ENCODE data around the gene IGFALS. TPM values are rescaled to one million over a fixed set of nuclear protein-coding genes. Genes with fewer than 3 reads are reported as not detected.

IGFALS gene
- total RNA-seq, 4 donors from 2014 or later, result 0.47 to 1.1 (median 0.67) TPM; not detected in 1

DNA sequence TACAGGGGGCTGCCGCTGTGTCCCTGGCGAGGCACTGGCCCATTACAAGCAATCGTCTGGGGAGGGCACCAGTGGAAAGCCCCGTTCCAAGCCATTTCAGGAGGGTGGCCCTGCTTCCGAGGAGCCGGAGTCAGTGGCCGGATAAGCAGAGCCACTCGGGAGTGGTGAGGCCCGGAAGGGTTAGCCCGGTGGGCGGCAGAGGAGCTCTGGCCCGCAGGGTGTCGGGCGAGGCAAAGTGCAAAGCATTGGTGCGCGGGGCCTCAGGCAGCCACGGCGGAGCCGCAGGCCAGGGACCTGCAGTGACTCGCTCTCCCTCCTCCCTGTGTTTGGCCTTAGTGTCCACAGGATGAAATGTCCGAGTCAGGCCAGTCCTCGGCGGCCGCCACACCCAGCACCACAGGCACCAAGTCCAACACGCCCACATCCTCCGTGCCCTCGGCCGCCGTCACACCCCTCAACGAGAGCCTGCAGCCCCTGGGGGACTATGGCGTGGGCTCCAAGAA, 46.8 kb downstream of the IGFALS start:
- Histone ChIP-seq H3K9me3 (no peaks in the 10 kb centered on the region), H3K27ac (no peak overlapping the region), H3K4me3 (no peak overlapping the region), H3K4me1 (no peaks in the 10 kb centered on the region), H3K27me3 (no peaks in the 10 kb centered on the region), H3K36me3 (peaks cover 0 to 98% of the 10 kb centered on the region in 2 donors)
- WGBS, 2 donors (ENCODE audit: low coverage in 1 of 2), result 73 to 80% methylated on average over 1 to 3 of the region's 31 CpGs
- TF ChIP-seq EP300 (IDR thresholded peaks at IDR 0.05) (no peak), POLR2A (IDR thresholded peaks at IDR 0.05) (no peak), POLR2AphosphoS5 (IDR thresholded peaks at IDR 0.05) (no peak)
- TF ChIP-seq, protein P1, sequence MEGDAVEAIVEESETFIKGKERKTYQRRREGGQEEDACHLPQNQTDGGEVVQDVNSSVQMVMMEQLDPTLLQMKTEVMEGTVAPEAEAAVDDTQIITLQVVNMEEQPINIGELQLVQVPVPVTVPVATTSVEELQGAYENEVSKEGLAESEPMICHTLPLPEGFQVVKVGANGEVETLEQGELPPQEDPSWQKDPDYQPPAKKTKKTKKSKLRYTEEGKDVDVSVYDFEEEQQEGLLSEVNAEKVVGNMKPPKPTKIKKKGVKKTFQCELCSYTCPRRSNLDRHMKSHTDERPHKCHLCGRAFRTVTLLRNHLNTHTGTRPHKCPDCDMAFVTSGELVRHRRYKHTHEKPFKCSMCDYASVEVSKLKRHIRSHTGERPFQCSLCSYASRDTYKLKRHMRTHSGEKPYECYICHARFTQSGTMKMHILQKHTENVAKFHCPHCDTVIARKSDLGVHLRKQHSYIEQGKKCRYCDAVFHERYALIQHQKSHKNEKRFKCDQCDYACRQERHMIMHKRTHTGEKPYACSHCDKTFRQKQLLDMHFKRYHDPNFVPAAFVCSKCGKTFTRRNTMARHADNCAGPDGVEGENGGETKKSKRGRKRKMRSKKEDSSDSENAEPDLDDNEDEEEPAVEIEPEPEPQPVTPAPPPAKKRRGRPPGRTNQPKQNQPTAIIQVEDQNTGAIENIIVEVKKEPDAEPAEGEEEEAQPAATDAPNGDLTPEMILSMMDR (IDR thresholded peaks at IDR 0.05), result no peak
- ATAC-seq, result no peak

GRCh38 chr16:1745900-1746692, 47.4 kb downstream of the IGFALS start:
- ATAC-seq, result no peak
- Histone ChIP-seq H3K4me3 (no peak overlapping the region), H3K27me3 (no peaks in the 10 kb centered on the region), H3K36me3 (peaks cover 0 to 98% of the 10 kb centered on the region in 2 donors), H3K27ac (no peak overlapping the region), H3K4me1 (no peaks in the 10 kb centered on the region), H3K9me3 (no peaks in the 10 kb centered on the region)
- 91 to 100% methylated on average over 1 to 6 of the region's 29 CpGs for WGBS, 2 donors (ENCODE audit: low coverage in 1 of 2)
- TF ChIP-seq POLR2A (IDR thresholded peaks at IDR 0.05), result no peak
- TF ChIP-seq, protein P1 (IDR thresholded peaks at IDR 0.05), result no peak
- TF ChIP-seq EP300 (IDR thresholded peaks at IDR 0.05), result no peak
- no peak for TF ChIP-seq POLR2AphosphoS5 (IDR thresholded peaks at IDR 0.05)

GRCh38 chr16:1745181-1745899, 48.2 kb downstream of the IGFALS start:
- no peaks in the 10 kb centered on the region for H3K4me1 ChIP-seq
- no peak overlapping the region for H3K27ac ChIP-seq
- no peak for ATAC-seq
- no peaks in the 10 kb centered on the region for H3K27me3 ChIP-seq
- H3K36me3 ChIP-seq, result peaks cover 0 to 98% of the 10 kb centered on the region in 2 donors
- H3K4me3 ChIP-seq, result no peak overlapping the region
- TF ChIP-seq, protein P1 (IDR thresholded peaks at IDR 0.05), result no peak
- TF ChIP-seq POLR2A (IDR thresholded peaks at IDR 0.05) (no peak), EP300 (IDR thresholded peaks at IDR 0.05) (no peak), POLR2AphosphoS5 (IDR thresholded peaks at IDR 0.05) (no peak)
- H3K9me3 ChIP-seq, result no peaks in the 10 kb centered on the region
- WGBS, 2 donors (ENCODE audit: low coverage in 1 of 2), result 33% methylated on average over 1 of the region's 25 CpGs; no CpG with 5 or more reads in 1 of the 2 donors

DNA sequence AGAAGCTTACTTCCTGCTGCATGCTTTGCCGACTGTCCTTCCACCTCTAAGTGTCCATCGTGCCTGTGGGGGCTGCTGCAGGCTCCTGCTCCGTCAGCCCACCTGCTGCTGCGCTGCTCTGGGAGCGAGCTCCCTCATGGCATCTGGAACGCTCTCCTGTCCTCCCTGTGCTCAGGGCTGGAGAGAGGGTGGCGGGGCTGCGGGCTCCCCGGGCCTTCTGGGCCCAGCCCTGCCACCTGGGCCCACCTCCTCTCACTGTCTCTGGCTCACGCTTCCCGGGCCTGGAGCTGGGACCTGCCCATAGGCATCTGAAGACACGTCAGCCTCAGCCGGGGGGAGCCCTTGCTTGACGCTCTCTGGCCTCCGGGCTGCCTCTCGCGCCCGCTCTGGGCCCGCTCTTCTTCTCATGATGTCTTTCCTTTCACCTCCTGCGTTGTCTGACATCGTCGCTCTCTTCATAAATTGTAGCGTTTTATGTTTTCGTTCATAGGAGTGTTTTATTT, 49.1 kb downstream of the IGFALS start:
- Histone ChIP-seq H3K27ac (no peak overlapping the region), H3K4me1 (no peaks in the 10 kb centered on the region), H3K4me3 (no peak overlapping the region), H3K9me3 (no peaks in the 10 kb centered on the region), H3K36me3 (peaks cover 0 to 91% of the 10 kb centered on the region in 2 donors), H3K27me3 (no peaks in the 10 kb centered on the region)
- no peak for ATAC-seq
- TF ChIP-seq, protein P1 (IDR thresholded peaks at IDR 0.05), result no peak
- TF ChIP-seq EP300 (IDR thresholded peaks at IDR 0.05) (no peak), POLR2A (IDR thresholded peaks at IDR 0.05) (no peak), POLR2AphosphoS5 (IDR thresholded peaks at IDR 0.05) (no peak)
- WGBS, 2 donors (ENCODE audit: low coverage in 1 of 2), result 85 to 88% methylated on average over 13 to 14 of the region's 24 CpGs

All from gastroesophageal sphincter (tissue), 4 donors.